Endometrium (tissue), 2 donors: Measurements from ENCODE around the gene NELL2.

Experiments used
- FAIRE-seq: peaks from 2 replicates; lab custom pipeline; 2012; peaks lifted over from hg19 to GRCh38; lab: Jason Lieb, UNC
- donor health status: control.
- donor health status: control.

NELL2 gene

DNA sequence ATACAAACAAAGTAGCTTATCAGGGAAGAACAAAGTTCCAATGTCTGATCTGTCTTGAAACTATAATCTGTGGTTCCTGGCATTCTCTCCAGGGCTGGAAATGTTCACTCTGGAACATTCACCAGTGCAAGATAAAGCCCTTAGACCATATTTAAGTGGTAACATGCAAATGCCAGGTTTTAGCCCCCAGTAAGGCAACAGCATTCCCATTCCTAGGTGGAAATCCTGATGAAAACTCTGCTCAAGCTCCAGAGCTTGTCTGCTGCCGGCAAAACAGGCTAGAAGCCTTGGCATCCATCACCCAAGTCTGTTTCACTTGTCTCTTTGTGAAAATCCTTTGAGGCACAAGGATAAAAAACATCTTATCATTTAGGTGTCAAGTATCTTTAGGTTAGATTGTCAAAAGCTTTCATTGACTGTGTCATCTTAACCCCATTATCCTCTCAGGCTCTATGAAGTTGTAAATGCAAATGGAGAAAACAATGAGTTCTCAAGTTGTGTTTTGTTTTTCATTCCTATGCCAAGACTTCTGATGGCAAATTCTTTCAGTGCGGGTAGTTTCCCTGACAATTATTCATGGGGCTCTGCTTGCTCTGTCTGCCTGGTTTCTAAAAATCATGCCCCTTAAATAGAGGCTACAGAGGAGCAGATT is 344.7 kb downstream of the NELL2 start:
- no peak for FAIRE-seq

DNA sequence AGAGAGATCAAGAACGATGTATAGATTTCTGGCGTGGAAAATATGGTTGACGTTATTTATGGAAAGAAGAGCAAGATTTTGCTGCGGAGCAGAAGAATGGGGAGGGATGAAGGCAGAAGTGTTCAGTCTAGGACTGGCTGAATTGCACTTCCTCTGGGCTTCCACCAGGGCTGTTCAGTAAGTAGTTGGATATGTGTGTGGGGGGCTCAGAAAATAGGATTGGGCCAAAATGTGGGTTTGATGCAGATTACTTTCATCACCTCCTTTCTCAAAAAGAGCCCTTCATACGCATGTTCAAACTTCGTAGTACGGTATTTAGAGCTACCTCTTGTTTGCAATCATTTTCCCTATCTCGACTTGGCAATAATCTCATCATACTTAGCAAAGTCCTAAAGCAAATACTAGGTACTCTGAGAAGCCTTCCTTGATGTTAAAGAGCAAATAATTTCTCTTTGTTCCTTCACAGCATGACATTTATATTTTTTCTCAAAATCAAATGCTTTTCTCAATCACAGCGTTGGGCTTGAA is 349.4 kb downstream of the NELL2 start:
- FAIRE-seq = no peak

DNA sequence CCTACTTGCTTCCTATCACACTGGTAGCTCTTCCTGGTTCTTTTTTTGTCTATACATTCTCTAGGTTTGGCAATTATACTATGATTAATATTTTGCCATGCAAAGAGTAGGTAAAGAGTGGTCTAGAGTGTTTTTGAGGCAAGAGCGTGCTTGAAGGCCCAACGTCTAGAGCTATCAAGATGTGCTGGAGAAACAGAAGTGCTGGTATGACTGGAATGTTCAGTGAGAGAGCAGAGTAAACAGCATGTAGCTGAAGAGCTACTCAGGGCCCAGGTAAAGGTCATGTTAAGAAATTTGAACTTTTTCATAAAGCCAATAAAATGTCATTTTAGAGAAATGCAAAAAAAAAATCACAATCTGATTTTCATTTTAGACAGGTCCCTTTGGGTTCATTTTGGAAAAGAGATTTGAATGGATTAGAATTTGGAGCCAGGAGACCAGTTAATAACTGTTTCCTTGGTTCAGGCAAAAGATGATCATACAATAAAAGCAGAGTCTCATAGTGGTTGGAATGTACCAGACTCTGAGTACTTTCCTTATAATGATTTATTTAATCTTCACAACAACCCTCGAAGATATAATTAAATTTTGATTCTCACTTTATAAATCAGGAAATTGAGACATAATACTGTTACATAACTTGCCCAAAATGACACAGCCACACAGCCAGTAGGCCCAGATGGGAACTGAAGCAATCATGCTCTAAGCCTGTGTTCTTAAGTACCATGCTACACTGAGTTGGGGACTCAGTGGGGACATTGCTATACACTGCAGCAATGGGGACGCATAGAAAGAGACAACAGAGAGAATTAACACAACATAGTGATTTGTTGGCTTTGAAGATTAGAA is 350.1 kb downstream of the NELL2 start:
- no peak for FAIRE-seq

DNA sequence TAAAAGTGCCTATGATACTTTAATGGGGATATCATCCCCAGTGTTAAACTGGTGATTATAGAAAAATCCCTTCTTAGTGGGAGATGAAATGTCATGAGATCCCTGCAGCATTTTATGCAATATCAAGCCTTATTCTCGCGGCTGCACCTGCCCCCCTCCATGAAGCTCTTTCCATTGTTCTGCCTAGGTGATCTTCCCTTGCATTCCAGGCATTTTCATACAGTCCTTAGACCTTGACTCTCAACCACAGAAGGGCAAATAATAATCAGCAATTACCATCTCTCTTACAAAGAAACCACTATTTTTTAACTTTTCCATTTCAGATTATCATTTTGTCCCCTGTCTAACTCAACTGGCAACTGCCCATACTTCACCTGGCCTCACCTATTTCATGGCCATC is 352.3 kb downstream of the NELL2 start:
- FAIRE-seq = no peak

DNA sequence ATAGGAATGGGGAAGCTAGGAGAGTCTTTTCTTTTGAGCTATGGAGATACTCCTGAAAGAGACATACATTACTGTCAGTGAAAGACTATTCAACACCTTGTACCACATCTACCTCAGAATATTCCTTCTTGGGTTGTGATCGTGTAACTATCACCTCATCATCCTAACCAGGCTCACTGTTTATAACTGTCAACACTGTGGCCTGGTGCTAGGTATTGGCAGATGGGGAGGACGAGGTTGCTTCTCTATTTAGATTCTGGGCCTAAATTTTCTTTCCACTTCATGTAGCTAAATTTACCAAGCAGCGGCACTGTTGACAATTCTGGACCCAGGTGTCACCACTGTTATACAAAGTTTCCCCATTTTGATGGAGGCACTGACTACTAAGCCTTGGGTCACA is 354.4 kb downstream of the NELL2 start:
- no peak for FAIRE-seq

DNA sequence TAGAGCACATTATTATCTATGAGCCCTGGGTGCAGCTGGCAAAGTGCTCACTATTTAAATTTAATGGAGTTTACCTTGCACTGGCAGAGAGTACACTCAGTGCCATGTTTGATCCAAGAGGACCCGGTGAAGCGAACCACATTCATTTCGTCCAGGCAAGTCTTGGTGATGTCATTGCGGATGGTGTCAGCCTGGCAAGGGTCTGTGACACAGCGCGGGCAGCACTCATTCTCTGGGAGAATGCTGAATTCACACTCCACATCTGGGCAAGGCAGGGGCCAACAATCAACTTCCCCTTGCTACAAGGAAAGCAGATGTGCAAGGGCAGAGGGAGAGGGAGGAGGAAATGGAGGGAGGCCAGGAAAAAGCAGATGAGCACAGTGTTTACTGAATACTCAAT is 356.2 kb downstream of the NELL2 start:
- FAIRE-seq = no peak

DNA sequence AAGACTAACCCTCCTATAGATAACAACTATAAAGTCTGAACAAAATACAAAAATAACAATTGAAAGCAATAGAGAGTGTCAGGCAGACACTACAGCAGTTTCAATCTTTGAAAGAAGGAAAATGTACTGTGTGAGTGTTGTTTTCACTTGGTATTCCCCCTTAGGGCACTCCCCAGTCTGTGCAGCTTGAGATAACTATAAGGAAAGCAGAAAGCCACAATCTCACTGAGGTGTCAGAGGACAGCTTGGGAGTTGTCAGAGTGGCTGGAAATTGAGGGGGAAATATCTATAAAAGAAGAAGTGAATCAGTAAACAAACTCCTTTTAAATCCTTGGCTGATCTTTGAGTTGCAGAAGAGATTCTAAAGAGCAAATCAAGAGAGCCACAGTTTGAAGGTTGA is 364.8 kb downstream of the NELL2 start:
- FAIRE-seq = no peak

DNA sequence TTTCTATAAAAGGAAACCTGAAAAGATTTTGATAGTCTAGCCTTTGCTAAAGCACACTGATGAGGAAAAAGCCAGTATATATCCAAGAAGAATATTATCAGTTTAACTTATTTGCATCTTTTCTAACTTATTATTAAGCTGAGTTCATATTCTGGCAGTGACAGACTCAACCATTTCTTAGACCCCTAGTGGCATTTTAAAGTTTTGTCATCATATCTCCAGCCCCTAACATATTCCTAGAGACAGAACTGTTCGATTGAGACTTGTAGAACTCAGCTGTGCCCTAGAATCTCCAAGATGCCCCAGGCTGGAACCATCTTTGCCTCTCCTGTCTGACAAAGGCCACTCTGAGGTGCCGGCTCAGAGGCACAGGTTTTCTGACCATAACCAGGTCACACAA is 365.6 kb downstream of the NELL2 start:
- FAIRE-seq = no peak

DNA sequence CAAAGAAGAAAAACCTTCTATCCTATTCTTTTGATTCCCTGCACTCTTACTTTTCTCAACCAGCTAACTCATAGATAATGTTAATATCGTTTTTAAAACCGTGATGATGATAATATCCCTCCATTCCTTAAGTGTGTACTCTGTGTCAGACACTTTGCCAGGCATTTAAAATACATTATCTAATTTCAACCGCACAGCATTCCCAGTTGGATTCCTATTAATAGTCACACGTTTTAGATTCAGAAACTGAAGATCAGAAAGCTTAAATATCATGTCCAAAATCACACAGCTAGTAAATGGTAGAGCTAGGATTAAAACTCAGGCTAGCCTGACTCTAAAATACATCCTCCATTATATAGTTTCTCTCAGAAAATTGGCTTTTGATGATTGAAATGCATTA is 366.0 kb downstream of the NELL2 start:
- no peak for FAIRE-seq

DNA sequence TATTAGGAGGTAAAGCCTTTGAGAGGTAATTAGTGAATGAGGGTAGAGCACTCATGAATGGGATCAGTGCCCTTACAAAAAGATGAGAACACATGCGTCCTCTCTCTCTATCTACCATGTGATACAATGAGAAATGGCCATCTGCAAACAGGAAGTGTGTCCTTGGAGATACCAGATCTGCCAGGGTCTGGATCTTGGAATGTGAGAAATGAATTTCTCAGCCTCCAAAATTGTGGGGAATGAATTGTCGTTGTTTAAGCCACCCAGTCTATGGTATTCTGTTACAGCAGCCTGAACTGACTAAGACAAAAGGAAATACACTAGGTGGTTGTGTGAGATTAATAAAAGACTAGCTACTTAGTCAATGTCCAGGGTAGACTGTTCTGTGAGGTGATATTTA is 366.6 kb downstream of the NELL2 start:
- FAIRE-seq = no peak

DNA sequence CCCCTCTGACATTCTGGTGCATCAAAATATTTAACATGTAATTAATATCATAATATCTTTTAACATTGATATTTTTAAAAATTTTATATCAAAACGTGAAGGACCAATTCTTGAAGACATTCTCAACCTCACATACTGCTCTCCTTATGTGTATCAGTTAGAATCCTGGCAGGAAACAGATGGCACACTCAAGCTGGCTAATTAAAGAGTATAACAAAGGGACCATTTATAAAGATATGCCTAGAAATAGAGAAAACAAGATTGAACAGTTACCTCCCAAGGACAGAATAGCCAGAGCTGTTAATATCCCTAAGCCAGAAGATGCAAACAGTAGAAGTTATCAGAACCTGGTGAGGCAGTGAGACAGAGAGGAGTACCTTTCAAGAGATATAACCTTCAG is 368.7 kb downstream of the NELL2 start:
- no peak for FAIRE-seq

DNA sequence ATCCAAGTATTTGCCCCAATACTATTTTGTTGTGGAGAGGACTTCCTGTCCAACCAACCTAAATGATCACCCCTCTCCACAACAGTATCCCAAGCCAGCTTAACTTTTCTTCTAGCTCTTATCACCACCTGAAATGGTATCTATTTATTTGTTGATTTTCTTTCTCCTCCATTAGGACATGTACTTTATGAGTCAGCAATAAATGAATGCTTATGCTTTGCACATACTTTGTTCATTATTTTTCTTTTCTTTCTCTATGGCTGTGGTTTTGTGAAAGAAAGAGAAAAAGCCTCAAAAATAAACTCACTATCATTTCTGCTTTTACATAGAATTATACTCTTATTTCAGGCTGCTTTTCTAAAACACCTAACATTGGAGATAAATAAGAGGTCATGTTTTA is 371.3 kb downstream of the NELL2 start:
- FAIRE-seq = no peak

DNA sequence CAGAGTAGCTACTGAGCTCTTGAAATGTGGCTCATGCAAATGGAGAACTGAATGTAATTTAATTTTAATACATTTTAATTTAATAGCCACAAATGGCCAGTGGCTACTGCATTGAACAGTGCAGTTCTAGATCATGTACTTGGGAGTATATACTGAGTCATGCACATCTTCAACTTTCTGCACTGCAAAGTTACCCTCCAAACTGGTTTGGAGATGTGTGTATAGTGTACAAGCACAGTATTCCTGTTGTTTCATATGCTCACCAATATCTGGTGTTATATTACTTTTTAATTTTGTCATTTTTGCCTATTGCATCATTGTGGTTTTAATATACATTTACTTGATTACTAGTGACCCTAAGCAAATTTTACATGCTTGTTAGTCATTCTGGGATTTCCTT is 372.8 kb downstream of the NELL2 start:
- no peak for FAIRE-seq

DNA sequence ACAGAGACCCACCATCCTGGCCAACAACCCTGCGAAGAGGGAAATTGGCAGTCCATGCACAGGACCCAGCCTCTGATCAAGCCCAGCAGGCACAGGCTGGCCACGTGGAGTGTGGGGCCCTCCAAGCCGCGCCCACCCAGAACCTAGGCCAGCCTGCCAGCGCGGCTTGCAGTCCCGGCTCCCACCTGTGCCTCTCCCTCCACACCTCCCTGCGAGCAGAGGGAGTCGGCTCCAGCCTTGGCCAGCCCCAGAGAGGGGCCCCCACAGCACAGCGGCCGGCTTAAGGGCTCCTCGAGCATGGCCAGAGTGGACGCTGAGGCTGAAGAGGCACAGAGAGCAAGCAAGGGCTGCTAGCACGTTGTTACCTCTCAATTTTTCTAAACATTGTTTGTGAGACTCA is 373.4 kb downstream of the NELL2 start:
- no peak for FAIRE-seq

DNA sequence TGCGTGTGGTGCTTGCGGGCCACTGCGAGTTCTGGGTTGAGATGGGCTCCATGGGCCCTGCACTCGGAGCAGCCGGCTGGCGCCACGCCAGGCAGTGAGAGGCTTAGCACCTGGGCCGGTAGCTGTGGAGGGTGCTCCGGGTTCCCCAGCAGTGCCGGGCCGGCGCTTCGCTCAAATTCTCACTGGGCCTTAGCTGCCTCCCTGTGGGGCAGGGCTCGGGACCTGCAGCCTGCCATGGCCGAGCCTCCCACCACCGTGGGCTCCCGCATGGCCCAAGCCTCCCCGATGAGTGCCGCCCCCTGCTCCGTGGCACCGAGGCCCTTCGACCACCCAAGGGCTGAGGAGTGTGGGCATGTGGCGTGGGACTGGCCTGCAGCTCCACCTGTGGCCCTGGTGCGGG is 375.7 kb downstream of the NELL2 start:
- no peak for FAIRE-seq

DNA sequence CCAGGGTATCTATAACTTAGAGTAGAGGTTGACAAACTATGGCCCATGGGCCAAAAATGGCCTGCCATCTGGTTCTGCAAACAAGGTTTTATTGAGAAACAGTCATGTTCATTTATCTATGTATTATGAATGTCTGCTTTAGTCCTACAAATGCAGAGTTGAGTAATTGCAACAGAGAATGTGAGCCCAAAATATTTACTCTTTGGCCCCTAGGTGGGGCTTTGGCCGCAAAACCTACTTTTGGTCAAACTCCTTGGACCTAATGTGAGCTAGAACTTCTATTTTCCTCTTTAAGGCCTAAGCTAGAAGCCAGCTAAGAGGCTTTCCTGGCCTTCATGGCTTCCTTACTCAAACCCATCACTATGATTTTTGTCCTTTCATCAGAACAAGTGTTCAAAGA is 379.1 kb downstream of the NELL2 start:
- FAIRE-seq = no peak

DNA sequence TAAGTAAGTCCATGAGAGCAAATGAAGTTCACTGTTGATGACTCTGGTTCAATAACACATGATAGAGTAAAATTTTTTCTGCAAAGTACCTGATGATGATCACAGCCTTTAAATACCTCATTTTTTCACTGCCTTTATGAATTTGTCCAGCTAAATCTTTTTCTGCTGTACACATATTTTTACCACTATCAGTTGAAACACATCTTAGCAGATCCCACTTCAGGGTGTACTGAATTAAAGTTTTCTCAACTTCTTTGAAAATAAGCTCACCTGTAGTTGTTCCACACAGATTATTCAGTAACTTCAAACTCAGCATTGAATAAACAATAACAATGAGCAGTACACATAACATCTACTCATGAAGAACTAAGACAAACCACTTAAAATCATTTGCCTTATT is 385.9 kb downstream of the NELL2 start:
- no peak for FAIRE-seq

DNA sequence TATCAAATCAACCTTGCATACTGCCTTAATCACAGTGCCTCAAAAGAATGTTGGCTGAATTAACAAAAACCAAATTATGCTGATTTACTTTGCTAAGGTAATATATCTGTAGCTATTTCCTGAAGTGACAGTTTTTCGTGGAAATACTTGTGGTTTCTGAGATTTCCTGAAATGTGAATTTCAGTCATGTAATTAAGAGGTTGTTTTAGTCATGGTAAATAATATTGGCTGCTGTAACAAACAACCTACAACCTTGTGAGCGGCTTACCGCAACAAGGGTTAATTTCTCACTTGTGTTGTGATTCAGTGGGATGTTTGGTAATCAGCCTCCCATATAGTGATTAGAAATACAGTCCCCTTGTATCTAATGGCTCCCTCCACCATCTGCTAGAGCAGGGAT is 387.9 kb downstream of the NELL2 start:
- FAIRE-seq = no peak

DNA sequence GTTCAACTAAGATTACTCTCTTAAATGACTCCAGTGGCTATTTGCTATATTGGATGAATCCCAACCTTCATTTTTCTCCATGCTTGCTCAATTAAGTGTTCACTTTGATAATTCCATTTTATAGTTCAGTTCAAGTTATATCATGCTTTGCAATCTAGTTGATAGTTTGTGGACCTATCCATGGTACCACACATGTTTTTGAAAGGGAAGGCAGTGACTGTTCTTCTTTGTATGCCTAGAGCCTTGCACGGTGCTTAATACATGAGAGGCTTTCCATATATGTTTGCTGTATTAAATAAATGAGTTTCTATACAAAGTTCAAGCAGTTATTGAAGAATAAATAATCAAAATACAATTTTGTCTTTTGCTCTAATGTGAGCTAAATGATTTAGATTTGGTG is 391.3 kb downstream of the NELL2 start:
- no peak for FAIRE-seq

DNA sequence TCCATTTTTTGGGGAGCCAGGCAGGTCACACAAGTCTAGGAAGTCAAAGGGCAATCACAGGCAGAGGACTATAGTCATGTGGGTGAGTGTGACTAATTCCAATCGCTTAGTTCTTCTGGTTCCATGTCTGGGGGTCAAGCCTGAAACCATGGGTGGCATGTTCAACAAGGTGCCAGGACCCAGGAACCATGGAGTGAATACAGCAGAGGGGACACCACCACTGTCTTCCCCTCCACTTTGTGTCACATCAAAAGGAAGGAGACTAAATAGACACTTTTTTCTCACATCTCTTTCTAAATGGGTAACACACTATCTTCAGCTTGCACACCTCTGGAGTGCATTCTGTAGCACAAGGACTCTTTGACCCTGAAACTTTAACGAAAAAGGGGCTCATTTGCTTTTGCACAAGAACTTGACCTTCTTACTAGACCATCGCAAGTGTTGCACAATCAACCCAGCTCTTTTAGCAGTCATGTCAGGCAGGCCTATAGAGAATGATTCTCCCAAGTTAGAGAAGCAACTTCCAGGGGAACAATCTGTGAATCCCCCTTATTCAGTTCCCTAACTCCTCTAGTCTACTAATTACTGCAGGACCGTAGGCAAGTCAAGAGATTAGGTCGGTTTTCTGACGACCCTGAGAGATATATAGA is 398.7 kb downstream of the NELL2 start:
- no peak for FAIRE-seq

DNA sequence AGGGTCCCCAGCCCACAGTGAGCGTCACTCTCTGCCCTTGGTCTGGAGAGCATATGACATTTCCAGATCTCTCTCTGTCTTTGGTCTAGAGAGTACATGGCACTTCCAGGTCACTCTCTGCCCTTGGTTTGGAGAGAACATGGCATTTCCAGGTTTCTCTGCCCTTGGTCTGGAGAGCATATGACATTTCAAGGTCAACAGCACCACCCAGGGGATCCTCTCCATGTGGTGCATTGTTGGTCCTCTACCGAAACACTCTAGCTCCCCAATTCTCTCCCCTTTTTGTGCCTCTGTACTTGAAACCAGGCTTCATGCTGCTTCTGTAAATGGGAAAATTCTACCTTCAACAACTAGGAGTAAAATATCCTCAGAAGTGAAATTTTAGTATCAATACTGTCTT is 399.4 kb downstream of the NELL2 start:
- no peak for FAIRE-seq

DNA sequence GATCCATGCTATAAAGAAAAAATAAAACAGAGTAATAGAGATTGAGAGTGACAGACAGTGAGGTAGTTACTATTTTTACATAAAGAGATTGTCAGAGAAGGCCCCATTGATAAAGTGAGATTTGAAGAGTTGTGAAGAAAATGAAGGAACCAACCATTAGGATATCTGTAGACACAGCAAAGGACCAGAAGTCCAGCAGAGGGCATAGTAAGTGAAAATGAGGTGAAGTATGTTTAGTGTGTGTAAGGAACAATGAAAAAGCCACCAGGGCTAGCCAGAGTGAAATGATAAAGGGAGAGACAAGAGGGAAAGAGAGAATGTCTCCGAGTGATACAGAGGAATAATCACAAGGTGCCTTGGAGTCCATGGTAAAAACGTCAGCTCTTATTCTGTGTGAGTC is 411.0 kb downstream of the NELL2 start:
- no peak for FAIRE-seq

DNA sequence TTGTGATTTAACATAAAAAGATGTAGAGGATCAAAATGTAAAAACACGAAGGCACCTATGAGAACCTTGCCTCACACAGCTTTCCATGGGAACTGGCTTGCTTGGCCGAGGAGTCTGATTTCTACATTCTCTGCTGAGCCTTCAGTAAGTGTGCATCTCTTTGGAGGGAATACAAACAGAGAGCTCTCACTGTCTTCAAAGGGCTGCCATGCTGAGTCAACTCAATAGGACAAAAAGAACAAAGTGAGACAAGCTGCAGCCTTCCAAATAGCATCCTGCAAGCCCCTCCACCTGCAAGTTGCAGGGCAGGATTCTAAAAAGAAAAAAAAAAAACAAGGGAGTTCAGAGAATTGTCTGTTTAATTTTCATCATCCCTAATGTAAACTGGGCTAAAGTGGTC is 411.9 kb downstream of the NELL2 start:
- FAIRE-seq = no peak
